Panc1 (cell line): Measurements from ENCODE around the gene ISCU. TPM values are rescaled to one million over a fixed set of nuclear protein-coding genes. Genes with fewer than 3 reads are reported as not detected.

Source experiments
- ATAC-seq: fragments of 200-7000 bp; cut with Tn5 transposase; 2 replicates; pipeline ENCODE4 v1.9.1; 2020; ENCODE audit warnings: mild to moderate bottlenecking, moderate library complexity
- BruUV-seq: library from RNA; stranded (reverse); fragments of 400-500 nt; replicated peaks from 2 replicates; lab custom pipeline; 2021; lab: Mats Ljungman, UMichigan
- CTCF ChIA-PET: fragments of 300-600 bp; sonication (Branson Sonifier 250); formaldehyde crosslinking; loops from one replicate; lab custom pipeline; 2022; ENCODE audit warnings: antibody characterized with exemption; lab: Charles Lee
- POLR2A ChIA-PET: fragments of 300-600 bp; sonication (Branson Sonifier 250); formaldehyde crosslinking; loops from one replicate; lab custom pipeline; 2022; ENCODE audit warnings: antibody characterized with exemption; lab: Charles Lee
- DNase-seq: peaks from one replicate; pipeline ENCODE4 v3.0.0-alpha.2; 2010; ENCODE audit warnings: low read depth, low spot score
- H3K27ac ChIP-seq: 2 replicates; pipeline ENCODE4 v1.5.1; 2011; ENCODE audit warnings: mild to moderate bottlenecking, low read length, inconsistent platforms
- H3K27me3 ChIP-seq: fragments of 200-500 bp; sonication (Bioruptor generic); 2 replicates; pipeline ENCODE4 v1.6.0; 2014; ENCODE audit warnings: low read length, inconsistent platforms; ENCODE audit not compliant: control insufficient read depth, insufficient read depth
- H3K36me3 ChIP-seq: fragments of 200-500 bp; sonication (Bioruptor generic); 2 replicates; pipeline ENCODE4 v1.5.1; 2014; ENCODE audit warnings: inconsistent platforms, mild to moderate bottlenecking, low read length, moderate library complexity; ENCODE audit not compliant: control insufficient read depth, insufficient read depth
- H3K4me1 ChIP-seq: 2 replicates; pipeline ENCODE4 v1.5.1; 2011; ENCODE audit warnings: inconsistent platforms, mild to moderate bottlenecking, low read length, moderate library complexity; ENCODE audit not compliant: control insufficient read depth, insufficient read depth
- H3K4me3 ChIP-seq, 2 experiments: 2 replicates each; pipeline ENCODE4 v1.5.1; 2011 to 2012; ENCODE audit warnings: low read depth in 2 of 2, low read length in 2 of 2, mild to moderate bottlenecking in 2 of 2, inconsistent platforms in 1 of 2, moderate library complexity in 1 of 2
- H3K9me3 ChIP-seq: fragments of 200-500 bp; sonication (Bioruptor generic); 2 replicates; pipeline ENCODE4 v1.5.1; 2014; ENCODE audit warnings: low read depth, mild to moderate bottlenecking, inconsistent platforms, low read length, moderate library complexity; ENCODE audit not compliant: control insufficient read depth, insufficient read depth
- CTCF ChIP-seq: fragments of 450-650 bp; IDR thresholded peaks from 2 replicates; pipeline ENCODE4 v1.5.1; 2017; ENCODE audit warnings: mild to moderate bottlenecking
- POLR2AphosphoS5 ChIP-seq: IDR thresholded peaks from 2 replicates; pipeline ENCODE4 v1.6.1; 2012; ENCODE audit warnings: mild to moderate bottlenecking, low read depth, low read length, moderate library complexity
- SIN3A ChIP-seq: IDR thresholded peaks from 2 replicates; pipeline ENCODE4 v1.6.1; 2012; ENCODE audit warnings: low read depth, mild to moderate bottlenecking, low read length, moderate library complexity, borderline replicate concordance; ENCODE audit not compliant: insufficient read depth
- TCF7L2 ChIP-seq: IDR thresholded peaks from 2 replicates; pipeline ENCODE4 v1.6.1; 2011; ENCODE audit warnings: mild to moderate bottlenecking, low read depth, low read length, inconsistent platforms
- in situ Hi-C: cut with HindIII; loops from 2 replicates; pipeline ENCODE4 v1.10.0; 2016; ENCODE audit warnings: low sequenced_read_pairs, low pct_unique_long_range_greater_than_20kb
- intact Hi-C: fragments of 100-400 bp; cut with micrococcal nuclease; formaldehyde crosslinking; loops from one replicate; pipeline ENCODE4 v1.10.0; 2022; ENCODE audit not compliant: unreplicated experiment
- total RNA-seq: library from RNA; stranded (reverse); gene quantifications from one replicate; pipeline ENCODE4 v1.2.1, GENCODE V29; 2021; ENCODE audit not compliant: unreplicated experiment
- TF ChIP-seq, protein P1 (sequence below), 2 experiments: IDR thresholded peaks; 2 replicates each; pipeline ENCODE4 v1.6.1; 2011 to 2012; ENCODE audit warnings: low read depth in 2 of 2, control low read depth in 1 of 2, low read length in 1 of 2, mild to moderate bottlenecking in 1 of 2, moderate library complexity in 1 of 2; ENCODE audit not compliant: insufficient read depth in 1 of 2

ISCU gene
- total RNA-seq, 1 experiment from 2014 or later, result 66.1 TPM

DNA sequence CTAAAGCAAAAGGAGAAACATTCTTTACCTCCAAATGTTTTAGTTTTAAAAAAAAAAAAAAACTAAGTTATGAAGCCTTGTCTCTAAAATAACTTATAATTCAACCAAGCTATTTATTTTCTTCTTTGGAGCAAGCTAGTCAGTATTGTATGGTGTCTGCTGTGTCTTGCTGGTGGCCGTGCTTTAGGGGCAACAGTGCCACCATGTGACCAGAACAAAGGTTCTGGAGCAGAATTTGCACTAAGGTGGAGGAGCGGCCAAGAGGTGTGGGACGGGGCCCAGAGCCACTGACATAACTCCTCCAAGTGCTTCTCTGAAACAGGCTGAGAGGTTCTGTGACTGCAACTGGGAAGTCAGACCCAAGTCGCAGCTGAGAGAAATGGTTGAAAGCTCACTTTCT, 42.8 kb upstream of the ISCU start:
- no peak overlapping the region for H3K4me3 ChIP-seq
- H3K36me3 ChIP-seq, result peaks cover 29% of the 10 kb centered on the region
- BruUV-seq, result TSS peak; percentile 51
- TF ChIP-seq TCF7L2 (no peak), POLR2AphosphoS5 (no peak), SIN3A (no peak), CTCF (no peak; the same call in 1 of the 2 replicates)
- TF ChIP-seq, protein P1, sequence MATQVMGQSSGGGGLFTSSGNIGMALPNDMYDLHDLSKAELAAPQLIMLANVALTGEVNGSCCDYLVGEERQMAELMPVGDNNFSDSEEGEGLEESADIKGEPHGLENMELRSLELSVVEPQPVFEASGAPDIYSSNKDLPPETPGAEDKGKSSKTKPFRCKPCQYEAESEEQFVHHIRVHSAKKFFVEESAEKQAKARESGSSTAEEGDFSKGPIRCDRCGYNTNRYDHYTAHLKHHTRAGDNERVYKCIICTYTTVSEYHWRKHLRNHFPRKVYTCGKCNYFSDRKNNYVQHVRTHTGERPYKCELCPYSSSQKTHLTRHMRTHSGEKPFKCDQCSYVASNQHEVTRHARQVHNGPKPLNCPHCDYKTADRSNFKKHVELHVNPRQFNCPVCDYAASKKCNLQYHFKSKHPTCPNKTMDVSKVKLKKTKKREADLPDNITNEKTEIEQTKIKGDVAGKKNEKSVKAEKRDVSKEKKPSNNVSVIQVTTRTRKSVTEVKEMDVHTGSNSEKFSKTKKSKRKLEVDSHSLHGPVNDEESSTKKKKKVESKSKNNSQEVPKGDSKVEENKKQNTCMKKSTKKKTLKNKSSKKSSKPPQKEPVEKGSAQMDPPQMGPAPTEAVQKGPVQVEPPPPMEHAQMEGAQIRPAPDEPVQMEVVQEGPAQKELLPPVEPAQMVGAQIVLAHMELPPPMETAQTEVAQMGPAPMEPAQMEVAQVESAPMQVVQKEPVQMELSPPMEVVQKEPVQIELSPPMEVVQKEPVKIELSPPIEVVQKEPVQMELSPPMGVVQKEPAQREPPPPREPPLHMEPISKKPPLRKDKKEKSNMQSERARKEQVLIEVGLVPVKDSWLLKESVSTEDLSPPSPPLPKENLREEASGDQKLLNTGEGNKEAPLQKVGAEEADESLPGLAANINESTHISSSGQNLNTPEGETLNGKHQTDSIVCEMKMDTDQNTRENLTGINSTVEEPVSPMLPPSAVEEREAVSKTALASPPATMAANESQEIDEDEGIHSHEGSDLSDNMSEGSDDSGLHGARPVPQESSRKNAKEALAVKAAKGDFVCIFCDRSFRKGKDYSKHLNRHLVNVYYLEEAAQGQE (IDR thresholded peaks at IDR 0.05; ENCODE audit: insufficient read depth in 1 of 2, low read depth in 2 of 2, low read length in 1 of 2), result no peak
- H3K4me1 ChIP-seq, result peaks cover 7% of the 10 kb centered on the region
- no peak for DNase-seq
- H3K27ac ChIP-seq, result no peak overlapping the region
- ChIA-PET POLR2A (no interaction called here), CTCF (no interaction called here)
- in situ Hi-C loops, result no loop called here
- no peak for ATAC-seq
- H3K27me3 ChIP-seq, result no peaks in the 10 kb centered on the region
- intact Hi-C loops, result no loop called here
- no peaks in the 10 kb centered on the region for H3K9me3 ChIP-seq

GRCh38 chr12:108523365-108523764, 39.0 kb upstream of the ISCU start:
- DNase-seq (no peak), ATAC-seq (no peak)
- in situ Hi-C loops, result no loop called here
- ChIA-PET CTCF (no interaction called here), POLR2A (interaction anchor here (0.7 kb wide), 2 partner anchors 88 to 276 kb away, joined by 4 read pairs; no protein-coding TSS in a partner anchor)
- Histone ChIP-seq H3K27ac (no peak overlapping the region), H3K27me3 (no peaks in the 10 kb centered on the region), H3K4me3 (no peak overlapping the region), H3K9me3 (no peaks in the 10 kb centered on the region), H3K4me1 (no peaks in the 10 kb centered on the region), H3K36me3 (peaks cover 40% of the 10 kb centered on the region)
- BruUV-seq, result no TSS peak
- no peak for TF ChIP-seq POLR2AphosphoS5
- no peak for TF ChIP-seq CTCF
- no peak for TF ChIP-seq SIN3A
- TF ChIP-seq, protein P1 (IDR thresholded peaks at IDR 0.05; ENCODE audit: insufficient read depth in 1 of 2, low read depth in 2 of 2, low read length in 1 of 2), result no peak
- no peak for TF ChIP-seq TCF7L2
- intact Hi-C loops, result no loop called here
